Heart left ventricle (tissue), 13 donors: Measurements from ENCODE around the gene RTTN.

Source experiments
- CTCF ChIP-seq, 12 donors: fragments of 200-600 bp; sonication (generic) in 4 of 12; IDR thresholded peaks; one replicate each; pipeline versions ENCODE4 v1.5.0 to v1.8.0; 2018 to 2022; ENCODE audit warnings: antibody characterized with exemption in 12 of 12, mild to moderate bottlenecking in 5 of 12
- POLR2A ChIP-seq, 2 donors: fragments of 450-650 bp; IDR thresholded peaks; one replicate each; pipeline ENCODE4 v1.6.1; 2017; ENCODE audit warnings: antibody characterized with exemption in 2 of 2, mild to moderate bottlenecking in 2 of 2, moderate library complexity in 2 of 2
- donor health status: ischemic (EF 13 %, LVEDD 7.1; RV severe dilation, severe dysfunction).
- donor health status: DM: no; HTN: yes; CAD: no.
- donor health status: DM: no; HTN: no; CAD: no.
- donor health status: ischemic (EF 25% LVEDD 6.9; RV normal size, moderate dysfunction).
- donor health status: ischemic (EF 25% LVEDD 5.7; RV mildly dilated, moderate dysfunction).
- donor health status: ischemic (EF 35%, LVEDD 5.7; RV mildly dilated, moderate dysfunction).
- donor health status: nonischemic (EF 11% LVEDD 7.7; RV severe dilation, severe dysfunction).
- donor health status: DM: yes; HTN: yes; CAD: no.
- donor health status: PGD.
- donor health status: ischemic (EF 29% LVEDD 5.4; RV normal size, mild dysfunction).
- donor health status: nonischemic (EF 23%, LVEDD 6.1; RV moderate dilation, normal function).

DNA sequence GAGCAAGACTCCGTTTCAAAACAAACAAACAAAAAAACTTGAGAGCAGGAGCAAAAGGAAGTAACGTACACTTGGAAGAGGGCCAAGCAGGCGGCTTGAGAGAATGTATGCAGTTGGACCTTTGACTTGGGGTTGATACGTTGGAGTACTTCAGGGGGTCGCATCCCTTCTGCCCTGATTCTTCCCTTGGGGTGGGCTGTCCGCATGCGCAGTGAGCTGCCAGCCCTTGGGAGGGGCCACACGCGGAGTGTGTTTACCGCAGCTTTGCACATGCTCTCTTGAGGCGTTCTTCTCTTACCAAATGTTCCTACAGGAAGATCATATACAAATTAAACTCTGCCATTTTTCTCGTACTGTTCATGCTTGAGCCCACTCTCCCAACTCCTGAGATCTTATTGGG is 45.3 kb upstream of the RTTN start:
- TF ChIP-seq POLR2A (IDR thresholded peaks at IDR 0.05), result no peak
- TF ChIP-seq CTCF (IDR thresholded peaks at IDR 0.05), result no peak
